Stimulated activated naive CD4-positive, alpha-beta T cell treated with Interleukin-2 at 50 U/mL for 16 hours (primary cell): ENCODE measurements around the gene SSNA1.

Experiments
- DNase-seq: peaks from one replicate; lab custom pipeline; 2025; lab: John Stamatoyannopoulos, UW

SSNA1 gene

GRCh38 chr9:137184881-137185660 lies 3.4 kb upstream of the SSNA1 start:
- no peak for DNase-seq

DNA sequence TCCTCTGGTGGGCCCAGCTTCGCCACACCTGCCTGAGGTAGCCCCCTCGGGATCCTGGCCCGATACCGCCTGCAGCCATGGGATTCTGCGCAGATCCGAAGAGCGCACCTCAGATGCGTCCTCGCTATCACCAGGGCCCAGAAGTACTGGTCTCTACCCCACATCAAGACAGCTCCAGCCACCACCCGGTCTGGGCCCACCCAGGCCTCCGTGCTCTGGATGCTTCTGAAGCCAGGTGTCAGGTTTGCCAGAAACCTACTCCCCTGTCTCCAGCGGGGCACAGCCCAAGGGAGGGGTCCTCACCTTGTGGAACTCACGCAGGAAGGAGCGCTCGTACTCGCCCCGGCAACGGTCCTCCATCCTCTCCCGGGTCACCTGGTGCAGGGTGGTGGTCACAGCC lies 2.6 kb upstream of the SSNA1 start:
- no peak for DNase-seq

DNA sequence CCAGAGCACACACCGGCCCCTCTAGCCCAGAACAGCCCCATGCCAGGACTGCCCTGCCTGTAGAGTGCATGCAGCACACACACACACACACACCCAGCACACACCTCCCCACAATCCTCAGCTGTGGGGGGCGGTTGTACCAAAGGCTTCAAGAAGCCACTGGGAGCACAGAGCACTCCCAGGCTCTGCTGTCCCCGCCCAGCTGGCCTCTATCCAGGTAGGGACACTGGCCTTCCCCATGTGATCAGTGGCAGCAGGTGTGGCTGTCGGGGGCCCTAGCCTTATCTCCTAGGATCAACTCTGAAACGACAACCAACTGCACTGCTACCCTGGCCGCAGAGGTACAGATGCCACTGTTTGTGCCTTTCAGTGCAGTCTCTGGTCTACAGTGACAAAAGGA lies 2.1 kb upstream of the SSNA1 start:
- no peak for DNase-seq

- DNase-seq = no peak
Observed at GRCh38 chr9:137187386-137187785, 1.1 kb upstream of the SSNA1 start.

DNA sequence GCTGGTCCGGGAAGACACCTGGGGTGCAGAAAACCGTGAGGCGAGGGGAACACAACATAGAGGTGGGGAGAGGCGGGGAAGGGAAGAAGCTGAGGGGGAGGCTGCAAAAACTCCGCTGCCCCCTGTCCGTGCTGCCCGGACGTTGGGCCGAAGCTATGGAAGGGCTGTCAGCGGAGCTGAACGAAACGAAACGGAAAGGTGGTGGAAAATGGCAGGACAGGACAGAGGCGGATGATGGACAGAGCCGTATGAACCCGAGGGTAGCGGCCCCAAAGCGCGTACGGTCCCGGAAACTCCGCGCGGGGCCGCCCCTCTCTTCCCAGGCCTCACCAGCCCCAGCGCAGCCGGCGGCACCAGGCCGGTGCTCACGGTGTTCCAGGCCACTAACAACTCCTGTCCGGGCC lies 388 bp upstream of the SSNA1 start:
- DNase-seq = no peak

DNA sequence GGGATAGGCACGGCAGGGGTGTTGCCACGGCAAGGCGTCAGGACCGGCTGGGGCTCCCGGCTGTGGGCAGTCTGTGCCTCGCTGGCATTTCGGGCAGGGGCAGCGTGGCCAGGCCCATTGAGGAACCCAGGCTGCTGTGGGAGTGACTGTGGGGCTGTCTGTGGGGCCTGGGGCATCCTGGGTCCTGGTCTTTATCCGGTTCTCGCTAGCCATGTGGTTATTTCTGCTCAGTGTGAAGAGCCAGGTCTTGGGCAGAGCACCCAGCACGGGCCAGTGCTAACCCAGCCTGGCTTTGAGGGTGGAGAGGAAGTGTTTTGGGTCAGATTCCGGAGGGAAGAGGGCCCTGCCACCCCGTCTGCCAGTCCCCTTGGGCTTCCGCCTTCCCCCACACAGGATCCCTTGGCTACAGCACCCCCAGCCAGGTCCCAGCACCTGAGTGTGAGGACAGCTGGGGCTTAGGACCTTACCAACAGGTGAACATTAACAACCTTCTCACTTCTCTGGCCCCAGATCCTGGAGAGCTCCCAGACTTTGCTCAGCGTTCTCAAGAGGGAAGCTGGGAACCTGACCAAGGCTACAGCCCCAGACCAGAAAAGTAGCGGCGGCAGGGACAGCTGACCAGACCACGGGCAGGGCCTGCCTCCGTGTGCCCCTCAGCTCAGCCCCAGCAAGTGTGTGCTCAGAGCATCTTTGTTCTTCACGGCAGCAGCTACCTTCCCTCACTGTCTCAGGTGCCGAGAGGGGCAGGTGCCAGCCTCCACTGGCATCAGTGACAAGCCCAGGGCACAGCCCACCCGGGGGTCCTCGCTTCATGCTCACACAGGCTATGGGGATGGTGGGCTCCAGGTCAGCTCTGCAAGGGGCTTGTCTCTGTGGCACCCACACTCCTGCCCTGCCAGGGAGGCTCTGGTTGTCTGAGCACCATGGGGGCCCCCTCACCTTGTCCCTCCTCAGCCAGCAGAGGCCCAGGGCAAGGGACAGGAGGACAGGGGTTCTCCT lies 1.1 kb downstream of the SSNA1 start:
- DNase-seq = no peak

- DNase-seq = no peak
Observed at GRCh38 chr9:137190315-137190856, 1.9 kb downstream of the SSNA1 start.

DNA sequence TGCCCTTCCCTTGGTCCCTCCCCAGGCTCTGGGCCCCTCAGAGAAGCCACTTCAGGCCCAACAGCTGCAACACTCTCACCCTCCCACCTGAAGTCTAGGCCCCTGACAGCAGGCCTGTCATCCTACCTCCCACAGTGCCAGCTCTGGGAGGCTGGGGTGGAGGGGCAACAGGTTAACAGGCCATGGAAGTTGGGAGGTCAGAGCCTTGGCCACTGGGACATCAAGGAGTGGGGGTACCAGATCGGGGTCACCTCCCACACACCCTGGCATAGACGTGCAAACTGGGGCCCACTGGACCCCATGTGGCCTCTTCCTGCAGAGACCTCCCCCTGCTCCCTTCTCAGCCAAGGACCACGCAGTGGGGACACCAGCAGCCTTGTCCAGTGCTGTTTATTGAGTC lies 2.8 kb downstream of the SSNA1 start:
- no peak for DNase-seq

DNA sequence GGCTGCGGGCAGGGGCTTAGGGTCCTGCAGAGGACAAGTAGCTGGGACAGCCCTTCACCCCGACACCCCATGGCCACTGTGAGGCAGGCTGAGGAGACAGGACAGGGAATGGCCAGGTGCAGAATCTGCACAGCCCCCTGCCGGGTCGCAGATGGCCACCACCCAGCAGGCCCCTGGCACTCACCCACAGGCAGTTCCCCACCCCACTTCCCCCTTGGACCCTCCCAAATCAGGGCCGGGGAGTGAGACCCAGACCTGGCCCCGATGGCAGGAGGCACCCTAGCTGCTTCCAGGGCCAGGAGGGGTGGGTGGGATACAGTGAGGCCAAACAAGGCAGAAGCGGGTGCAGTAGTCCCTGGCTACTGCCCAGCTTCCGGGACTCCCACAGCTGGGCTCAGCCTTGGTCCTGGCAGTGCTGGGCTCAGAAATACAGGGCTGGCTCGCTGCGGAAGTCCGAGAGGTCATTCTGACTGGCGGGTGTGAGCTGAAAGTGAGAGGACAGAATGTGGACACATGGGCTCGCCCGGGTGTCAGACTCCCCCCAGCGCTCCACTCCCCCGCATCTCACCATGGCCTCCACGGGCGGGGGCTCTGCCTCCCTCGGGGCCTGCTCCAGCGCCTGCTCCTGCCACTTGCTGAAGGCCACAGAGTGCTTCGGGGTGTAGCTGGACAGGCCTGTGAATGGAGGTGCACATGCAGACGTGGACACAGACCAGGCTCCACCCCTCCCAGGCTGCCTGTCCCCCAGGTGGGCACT lies 3.4 kb downstream of the SSNA1 start:
- DNase-seq = no peak

DNA sequence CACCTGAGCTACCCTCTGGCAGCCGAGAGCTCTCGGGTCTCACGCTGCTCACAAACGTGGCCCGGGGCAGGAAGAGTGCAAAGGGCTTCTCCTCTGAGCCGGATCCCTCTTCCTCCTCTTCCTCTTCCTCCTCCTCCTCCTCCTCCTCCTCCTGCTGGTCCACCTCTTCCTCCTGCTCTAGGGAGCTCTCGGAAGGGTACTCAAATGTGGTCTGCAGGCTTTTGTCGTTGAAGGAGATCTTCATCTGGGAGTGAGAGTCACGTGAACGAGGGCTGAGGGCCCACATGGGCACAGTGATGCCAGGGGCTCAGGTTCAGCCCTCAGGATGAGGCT lies 3.9 kb downstream of the SSNA1 start:
- DNase-seq = no peak

DNA sequence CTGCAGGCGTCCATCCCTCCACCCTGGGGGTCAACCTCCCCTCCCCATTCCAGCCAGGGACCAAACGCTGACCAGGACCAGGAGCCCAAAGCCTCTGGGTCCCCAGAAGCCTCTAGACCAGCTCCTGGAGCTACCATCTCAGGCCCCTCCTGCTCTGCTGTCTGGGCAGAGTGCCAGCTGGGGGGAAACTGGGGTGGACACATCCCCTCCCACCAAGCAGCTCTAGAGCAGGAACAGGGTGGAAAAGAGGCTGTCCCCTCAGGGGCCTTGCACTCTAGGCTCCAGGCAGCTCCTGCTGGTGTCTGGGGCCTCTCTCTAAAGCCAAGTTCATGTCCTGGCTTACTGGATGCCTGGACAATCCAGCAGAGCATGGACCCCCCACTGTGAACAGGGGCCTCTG lies 4.4 kb downstream of the SSNA1 start:
- DNase-seq = no peak

- DNase-seq = no peak
Observed at GRCh38 chr9:137193771-137194170, 5.3 kb downstream of the SSNA1 start.

- DNase-seq = no peak
Observed at GRCh38 chr9:137194388-137194787, 5.9 kb downstream of the SSNA1 start.

- DNase-seq = no peak
Observed at GRCh38 chr9:137194909-137195308, 6.4 kb downstream of the SSNA1 start.

- DNase-seq = no peak
Observed at GRCh38 chr9:137195525-137196220, 7.2 kb downstream of the SSNA1 start.

DNA sequence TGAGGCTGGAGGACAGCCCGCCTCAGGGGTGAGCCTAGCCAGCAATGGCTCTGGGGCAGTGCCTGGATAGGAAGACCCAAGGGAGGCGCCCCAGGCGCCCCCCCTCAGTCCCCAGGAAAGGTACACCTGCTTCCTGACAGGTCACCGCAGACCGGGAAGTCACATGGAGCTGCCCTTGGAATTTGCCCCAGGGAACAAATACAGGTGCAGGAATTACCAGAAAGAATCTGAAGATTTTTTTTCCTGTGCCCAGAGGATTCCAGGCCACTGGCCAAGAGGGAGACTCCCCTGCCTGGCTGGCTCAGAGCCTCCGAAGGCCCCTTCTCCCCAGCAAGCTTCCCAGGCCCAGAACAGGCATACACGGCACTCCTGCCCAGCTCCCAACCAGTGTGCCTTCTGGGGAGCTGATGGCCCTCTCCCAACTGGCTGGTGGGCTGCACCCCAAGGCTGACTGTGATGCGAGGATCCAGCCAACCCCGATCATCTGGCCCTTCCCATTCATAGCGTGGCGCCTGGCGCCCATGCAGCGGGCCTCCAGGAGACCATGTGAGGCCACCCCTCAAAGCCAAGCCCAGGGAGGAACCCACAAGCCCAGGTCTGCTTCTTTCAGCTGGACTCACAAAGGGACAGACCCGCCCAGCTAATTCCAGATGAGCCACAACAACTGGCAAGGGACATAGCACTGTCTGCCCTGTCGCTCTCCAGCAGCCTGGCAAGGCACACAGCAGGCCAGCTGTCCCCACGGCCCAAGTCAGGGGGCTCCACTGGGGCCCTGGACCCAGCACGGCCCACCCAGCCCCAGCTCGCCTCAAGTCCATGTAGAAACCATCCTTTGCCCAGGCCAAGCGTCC lies 9.8 kb downstream of the SSNA1 start:
- no peak for DNase-seq

GRCh38 chr9:137198902-137199283 lies 10.4 kb downstream of the SSNA1 start:
- DNase-seq = no peak

DNA sequence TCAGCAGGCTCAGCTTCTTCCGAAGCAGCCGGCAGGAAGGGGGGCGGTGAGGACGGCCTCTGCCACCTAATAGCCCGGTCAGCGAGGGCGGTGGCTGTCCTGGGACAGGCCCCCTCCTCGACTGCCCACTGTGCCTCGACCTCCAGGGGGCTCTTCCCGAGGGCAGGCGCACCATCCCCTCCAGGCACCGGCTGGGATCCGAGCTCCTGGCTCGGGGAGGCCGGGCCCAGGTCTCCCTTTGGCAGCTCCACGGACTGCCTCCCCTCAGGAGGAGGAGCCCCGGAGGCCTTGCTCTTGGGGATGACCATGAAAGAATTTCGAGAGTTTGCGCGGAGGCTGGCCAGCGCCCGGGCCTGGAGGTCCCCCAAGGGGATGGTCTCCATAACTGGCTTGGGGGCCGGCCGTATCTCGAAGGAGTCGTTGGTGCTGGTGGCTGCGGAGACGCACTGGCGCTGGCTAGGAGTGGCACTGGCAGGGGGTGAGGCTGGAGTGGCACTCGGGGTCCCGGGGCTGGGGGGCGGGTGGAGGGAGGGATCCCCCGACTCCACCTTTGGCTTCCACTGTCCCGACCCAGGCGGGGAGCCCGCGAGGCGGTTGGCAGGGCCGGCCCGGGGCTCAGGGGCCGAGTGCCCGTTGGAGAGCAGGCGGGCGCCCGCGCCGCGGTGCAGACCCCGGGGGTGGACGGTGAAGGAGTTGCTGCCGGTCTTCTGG lies 11.1 kb downstream of the SSNA1 start:
- DNase-seq = no peak

- DNase-seq = peak; percentile 99
Observed at GRCh38 chr9:137200311-137201204, 12.1 kb downstream of the SSNA1 start, which contains the start of gene TPRN. Gene TPRN (minus strand): TSS chr9:137200741. CDS start chr9:137200711, 30 bp downstream.
